Suprapubic skin (tissue), 4 donors: ENCODE data around the gene CAMSAP1. TPM values are rescaled to one million over a fixed set of nuclear protein-coding genes. Genes with fewer than 3 reads are reported as not detected.
"Not testable (repeated sequence)": the region's sequence is repeated elsewhere in the genome, so short reads cannot be mapped to it uniquely, and the experiment has no call there.

ENCODE experiments used
- DNase-seq, 2 donors: peaks; one replicate each; pipeline ENCODE4 v3.0.0-alpha.2; 2019; ENCODE audit warnings: low spot score in 2 of 2
- H3K27ac ChIP-seq: fragments of 200-600 bp; sonication (generic); one replicate; pipeline ENCODE4 v1.5.1; 2019
- H3K27me3 ChIP-seq: fragments of 200-600 bp; sonication (generic); one replicate; pipeline ENCODE4 v1.5.1; 2019
- H3K36me3 ChIP-seq: fragments of 200-600 bp; sonication (generic); one replicate; pipeline ENCODE4 v1.5.1; 2019
- H3K4me1 ChIP-seq: fragments of 200-600 bp; sonication (generic); one replicate; pipeline ENCODE4 v1.5.1; 2019
- H3K4me3 ChIP-seq: fragments of 200-600 bp; sonication (generic); one replicate; pipeline ENCODE4 v1.5.1; 2019; ENCODE audit warnings: mild to moderate bottlenecking
- H3K9me3 ChIP-seq: fragments of 200-600 bp; sonication (generic); one replicate; pipeline ENCODE4 v1.5.1; 2019
- CTCF ChIP-seq, 2 donors: fragments of 200-600 bp in 1 of 2; fragments of 450-650 bp in 1 of 2; sonication (generic) in 1 of 2; IDR thresholded peaks; one replicate each; pipeline ENCODE4 v1.5.1; 2016 to 2019; ENCODE audit warnings: antibody characterized with exemption in 2 of 2, mild to moderate bottlenecking in 1 of 2, moderate library complexity in 1 of 2
- EP300 ChIP-seq: sonication (generic); formaldehyde crosslinking; IDR thresholded peaks from one replicate; pipeline ENCODE4 v1.6.1; 2017; ENCODE audit warnings: antibody characterized with exemption
- POLR2A ChIP-seq, 2 donors: fragments of 450-650 bp; IDR thresholded peaks; one replicate each; pipeline ENCODE4 v1.6.1; 2017; ENCODE audit warnings: antibody characterized with exemption in 2 of 2, mild to moderate bottlenecking in 2 of 2, moderate library complexity in 2 of 2
- POLR2AphosphoS5 ChIP-seq, 3 donors: sonication (generic); formaldehyde crosslinking; IDR thresholded peaks; one replicate each; pipeline ENCODE4 v1.6.1; 2017; ENCODE audit warnings: antibody characterized with exemption in 3 of 3
- WGBS: methylation state at CpG from one replicate; pipeline ENCODE4 v1.1.5; 2018; 5-methylcytosine and 5-hydroxymethylcytosine counted together
- total RNA-seq, 4 donors: library from RNA; depleted of rRNA; stranded (reverse); fragments of >200 nt; gene quantifications; one replicate each; pipeline ENCODE4 v1.1.0, GENCODE V29; 2016

The CAMSAP1 gene
- total RNA-seq, 4 donors from 2014 or later = 42.0 to 58.3 (median 54.9) TPM

- WGBS = 97% methylated on average over 4 of the region's 4 CpGs
- H3K9me3 ChIP-seq = no peaks in the 10 kb centered on the region
- H3K4me3 ChIP-seq = no peak overlapping the region
- H3K4me1 ChIP-seq = peaks cover 15% of the 10 kb centered on the region
- H3K27ac ChIP-seq = no peak overlapping the region
- DNase-seq = no peak
- H3K36me3 ChIP-seq = no peaks in the 10 kb centered on the region
- TF ChIP-seq POLR2A (IDR thresholded peaks at IDR 0.05) (no peak), CTCF (IDR thresholded peaks at IDR 0.05) (no peak)
- H3K27me3 ChIP-seq = no peaks in the 10 kb centered on the region
Measured at GRCh38 chr9:135895202-135895848, 12.0 kb downstream of the CAMSAP1 start.

GRCh38 chr9:135893104-135893503, 14.2 kb downstream of the CAMSAP1 start:
- Histone ChIP-seq H3K27me3 (no peaks in the 10 kb centered on the region), H3K4me3 (no peak overlapping the region), H3K9me3 (no peaks in the 10 kb centered on the region), H3K36me3 (no peaks in the 10 kb centered on the region), H3K27ac (no peak overlapping the region), H3K4me1 (peaks cover 38% of the 10 kb centered on the region)
- WGBS = 96% methylated on average over 1 of the region's 1 CpG
- TF ChIP-seq POLR2A (IDR thresholded peaks at IDR 0.05) = no peak
- TF ChIP-seq EP300 = no peak
- no peak for TF ChIP-seq POLR2AphosphoS5 (IDR thresholded peaks at IDR 0.05)
- TF ChIP-seq CTCF (IDR thresholded peaks at IDR 0.05) = no peak
- DNase-seq = no peak

GRCh38 chr9:135892327-135892726, 15.0 kb downstream of the CAMSAP1 start:
- not testable (repeated sequence) for H3K4me3 ChIP-seq, H3K27ac ChIP-seq, H3K9me3 ChIP-seq, H3K27me3 ChIP-seq, DNase-seq, H3K36me3 ChIP-seq
- 96% methylated on average over 6 of the region's 6 CpGs for whole genome bisulfite sequencing
- peaks cover 45% of the 10 kb centered on the region for H3K4me1 ChIP-seq

GRCh38 chr9:135891027-135891631, 16.2 kb downstream of the CAMSAP1 start:
- WGBS = 65% methylated on average over 8 of the region's 8 CpGs
- Histone ChIP-seq H3K27ac (no peak overlapping the region), H3K4me1 (peaks cover 57% of the 10 kb centered on the region), H3K36me3 (no peaks in the 10 kb centered on the region), H3K27me3 (no peaks in the 10 kb centered on the region), H3K9me3 (no peaks in the 10 kb centered on the region), H3K4me3 (no peak overlapping the region)
- no peak for TF ChIP-seq POLR2A (IDR thresholded peaks at IDR 0.05)
- TF ChIP-seq CTCF (IDR thresholded peaks at IDR 0.05) = no peak
- no peak for TF ChIP-seq EP300
- no peak for TF ChIP-seq POLR2AphosphoS5 (IDR thresholded peaks at IDR 0.05)
- DNase-seq = no peak

- H3K4me1 ChIP-seq = peaks cover 63% of the 10 kb centered on the region
- H3K27me3 ChIP-seq = no peaks in the 10 kb centered on the region
- TF ChIP-seq POLR2A (IDR thresholded peaks at IDR 0.05) = no peak
- TF ChIP-seq EP300 = no peak
- TF ChIP-seq POLR2AphosphoS5 (IDR thresholded peaks at IDR 0.05) = no peak
- no peak for TF ChIP-seq CTCF (IDR thresholded peaks at IDR 0.05)
- no peak overlapping the region for H3K4me3 ChIP-seq
- DNase-seq = peak in 1 of 2 donors; percentile 73
- WGBS = 41% methylated on average over 15 of the region's 18 CpGs
- no peak overlapping the region for H3K27ac ChIP-seq
- no peaks in the 10 kb centered on the region for H3K9me3 ChIP-seq
- H3K36me3 ChIP-seq = no peaks in the 10 kb centered on the region
Measured at GRCh38 chr9:135890190-135891026, 16.9 kb downstream of the CAMSAP1 start.
